ENCODE data around the gene PRND.

GRCh38 chr20:4763723-4764510 is 42.2 kb downstream of the PRND start:
- TF ChIP-seq CTCF (IDR thresholded peaks at IDR 0.05; ENCODE audit: extremely low read depth in 1 of 2, insufficient read depth in 1 of 2, low read depth in 1 of 2, low read length in 2 of 2) (no peak), POLR2A (IDR thresholded peaks at IDR 0.05; ENCODE audit: low read depth, low read length) (no peak)

All from endothelial cell of umbilical vein (primary cell).